ENCODE data around the gene NHERF2. TPM values are rescaled to one million over a fixed set of nuclear protein-coding genes. Genes with fewer than 3 reads are reported as not detected.

NHERF2 gene
- total and polyA plus RNA-seq, 2 donors = 25.9 to 111 TPM

GRCh38 chr16:2053897-2054296 lies 27.2 kb downstream of the NHERF2 start:
- no peak for DNase-seq (ENCODE audit: extremely low spot score)
- WGBS = 96% methylated on average over 17 of the region's 17 CpGs
- peaks cover 2% of the 10 kb centered on the region for H3K36me3 ChIP-seq (ENCODE audit: insufficient read depth)

GRCh38 chr16:2054543-2055245 lies 28.0 kb downstream of the NHERF2 start:
- Histone ChIP-seq H3K36me3 (ENCODE audit: insufficient read depth) (peaks cover 2% of the 10 kb centered on the region), H3K4me3 (ENCODE audit: low read depth, low read length) (no peak overlapping the region), H3K27ac (ENCODE audit: low read depth) (no peak overlapping the region), H3K4me1 (ENCODE audit: insufficient read depth) (no peaks in the 10 kb centered on the region)
- no peak for DNase-seq (ENCODE audit: extremely low spot score)
- 85% methylated on average over 29 of the region's 29 CpGs for WGBS

More at GRCh38 chr16:2053897-2054296, 27.2 kb downstream of the NHERF2 start:
- Histone ChIP-seq H3K4me1 (ENCODE audit: insufficient read depth) (no peaks in the 10 kb centered on the region), H3K4me3 (ENCODE audit: low read depth, low read length) (no peak overlapping the region), H3K27ac (ENCODE audit: low read depth) (no peak overlapping the region)

GRCh38 chr16:2056077-2056476 lies 29.4 kb downstream of the NHERF2 start:
- WGBS = 67% methylated on average over 15 of the region's 15 CpGs
- H3K36me3 ChIP-seq (ENCODE audit: insufficient read depth) = peaks cover 5% of the 10 kb centered on the region

DNA sequence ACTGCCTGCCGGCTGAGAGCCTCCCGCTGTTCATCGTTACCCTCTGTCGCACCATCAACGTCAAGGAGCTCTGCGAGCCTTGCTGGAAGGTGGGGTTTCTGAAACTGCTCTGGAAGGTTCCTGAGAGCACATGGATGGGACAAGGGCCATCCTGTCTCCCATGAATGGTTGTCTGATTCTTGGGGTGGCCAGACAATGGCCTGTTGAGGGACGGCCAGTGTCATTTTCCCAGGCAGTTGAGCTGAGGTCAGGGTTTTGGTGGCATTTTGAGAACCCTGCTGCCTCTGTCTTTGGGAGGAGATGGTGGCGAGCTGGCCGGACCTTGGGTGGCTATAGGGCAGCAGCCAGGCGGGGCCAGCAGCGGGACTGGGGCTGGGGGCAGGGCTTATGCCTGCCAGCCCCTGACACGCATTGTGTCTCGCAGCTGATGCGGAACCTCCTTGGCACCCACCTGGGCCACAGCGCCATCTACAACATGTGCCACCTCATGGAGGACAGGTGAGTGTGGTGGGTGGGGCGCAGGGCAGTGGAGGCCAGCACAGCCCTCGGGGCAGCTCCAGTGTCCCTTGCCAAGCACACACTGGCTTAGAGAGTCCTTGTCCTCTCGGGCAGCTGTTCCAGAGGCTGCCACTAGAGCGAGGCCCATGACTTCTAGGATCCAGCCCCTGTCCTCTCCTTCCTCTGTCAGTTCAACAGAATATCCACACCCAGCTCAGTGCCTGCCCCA lies 30.1 kb downstream of the NHERF2 start:
- 87% methylated on average over 19 of the region's 19 CpGs for WGBS
- Histone ChIP-seq H3K4me1 (ENCODE audit: insufficient read depth) (no peaks in the 10 kb centered on the region), H3K27ac (ENCODE audit: low read depth) (no peak overlapping the region)

More at GRCh38 chr16:2056077-2056476, 29.4 kb downstream of the NHERF2 start:
- H3K27ac ChIP-seq (ENCODE audit: low read depth) = no peak overlapping the region
- H3K4me3 ChIP-seq (ENCODE audit: low read depth, low read length) = no peak overlapping the region
- H3K4me1 ChIP-seq (ENCODE audit: insufficient read depth) = no peaks in the 10 kb centered on the region
- no peak for DNase-seq (ENCODE audit: extremely low spot score)

DNA sequence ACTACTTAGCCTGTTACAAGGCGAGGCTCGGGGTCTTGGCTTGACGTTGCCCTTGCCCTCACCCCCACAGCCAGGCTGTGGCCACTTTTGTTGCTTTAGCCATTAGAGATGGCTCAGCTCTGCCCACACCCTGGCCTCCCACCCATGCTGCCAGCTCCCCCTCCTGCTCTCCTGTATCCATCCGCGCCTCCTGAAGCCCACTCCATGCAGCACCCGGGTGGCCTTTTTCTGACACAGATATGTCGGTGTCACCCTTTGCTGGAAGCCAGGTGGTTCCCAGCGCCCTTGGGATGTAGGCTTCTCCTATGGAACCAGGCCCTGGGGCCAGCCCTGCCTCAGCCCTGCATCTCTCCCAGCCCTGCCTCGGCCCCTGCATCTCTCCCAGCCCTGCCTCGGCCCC lies 30.7 kb downstream of the NHERF2 start:
- no peak for DNase-seq (ENCODE audit: extremely low spot score)
- Histone ChIP-seq H3K4me3 (ENCODE audit: low read depth, low read length) (no peak overlapping the region), H3K27ac (ENCODE audit: low read depth) (no peak overlapping the region), H3K4me1 (ENCODE audit: insufficient read depth) (no peaks in the 10 kb centered on the region), H3K36me3 (ENCODE audit: insufficient read depth) (peaks cover 5% of the 10 kb centered on the region)
- WGBS = 88% methylated on average over 10 of the region's 10 CpGs

More for the DNA sequence above, 30.1 kb downstream of the NHERF2 start:
- DNase-seq (ENCODE audit: extremely low spot score) = no peak
- no peak overlapping the region for H3K4me3 ChIP-seq (ENCODE audit: low read depth, low read length)
- peaks cover 5% of the 10 kb centered on the region for H3K36me3 ChIP-seq (ENCODE audit: insufficient read depth)

DNA sequence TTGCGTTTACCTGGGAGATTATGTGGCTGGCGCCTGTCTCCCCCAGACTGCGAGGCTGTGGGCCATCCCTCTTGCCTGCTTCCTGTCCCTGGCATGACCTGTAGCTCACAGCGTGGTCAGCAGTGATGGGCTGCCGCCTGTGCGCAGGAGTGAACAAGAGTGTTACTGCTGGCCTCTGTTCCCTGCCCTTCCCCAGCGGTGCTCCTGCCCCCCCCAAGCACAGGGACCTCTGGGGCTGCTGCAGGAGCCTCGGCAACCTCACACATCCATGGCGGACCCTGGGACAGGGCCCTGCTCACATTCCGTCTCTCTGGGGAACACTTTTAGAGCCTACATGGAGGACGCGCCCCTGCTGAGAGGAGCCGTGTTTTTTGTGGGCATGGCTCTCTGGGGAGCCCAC lies 31.7 kb downstream of the NHERF2 start:
- H3K36me3 ChIP-seq (ENCODE audit: insufficient read depth) = peaks cover 5% of the 10 kb centered on the region
- WGBS = 84% methylated on average over 13 of the region's 13 CpGs
- no peak overlapping the region for H3K27ac ChIP-seq (ENCODE audit: low read depth)
- no peaks in the 10 kb centered on the region for H3K4me1 ChIP-seq (ENCODE audit: insufficient read depth)
- H3K4me3 ChIP-seq (ENCODE audit: low read depth, low read length) = no peak overlapping the region
- DNase-seq (ENCODE audit: extremely low spot score) = no peak

DNA sequence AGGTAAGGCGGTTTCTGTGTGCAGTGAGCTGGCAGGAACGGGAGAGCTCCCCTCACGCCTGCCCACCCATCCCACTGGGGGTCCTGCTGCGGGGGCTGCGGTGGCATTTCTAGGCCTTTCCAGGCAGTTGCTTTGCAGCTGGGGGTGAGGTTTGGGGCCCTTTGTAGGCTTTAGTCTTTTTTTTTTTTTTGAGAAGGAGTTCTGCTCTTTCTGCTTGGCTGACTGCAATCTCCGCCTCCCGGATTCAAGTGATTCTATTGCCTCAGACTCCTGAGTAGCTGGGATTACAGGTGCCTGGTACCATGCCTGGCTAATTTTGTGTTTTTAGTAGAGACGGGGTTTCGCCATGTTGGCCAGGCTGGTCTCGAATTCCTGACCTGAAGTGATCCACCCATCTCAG lies 32.2 kb downstream of the NHERF2 start:
- Histone ChIP-seq H3K27ac (ENCODE audit: low read depth) (no peak overlapping the region), H3K4me3 (ENCODE audit: low read depth, low read length) (no peak overlapping the region), H3K4me1 (ENCODE audit: insufficient read depth) (no peaks in the 10 kb centered on the region), H3K36me3 (ENCODE audit: insufficient read depth) (peaks cover 6% of the 10 kb centered on the region)
- DNase-seq (ENCODE audit: extremely low spot score) = no peak
- 96% methylated on average over 10 of the region's 10 CpGs for WGBS

DNA sequence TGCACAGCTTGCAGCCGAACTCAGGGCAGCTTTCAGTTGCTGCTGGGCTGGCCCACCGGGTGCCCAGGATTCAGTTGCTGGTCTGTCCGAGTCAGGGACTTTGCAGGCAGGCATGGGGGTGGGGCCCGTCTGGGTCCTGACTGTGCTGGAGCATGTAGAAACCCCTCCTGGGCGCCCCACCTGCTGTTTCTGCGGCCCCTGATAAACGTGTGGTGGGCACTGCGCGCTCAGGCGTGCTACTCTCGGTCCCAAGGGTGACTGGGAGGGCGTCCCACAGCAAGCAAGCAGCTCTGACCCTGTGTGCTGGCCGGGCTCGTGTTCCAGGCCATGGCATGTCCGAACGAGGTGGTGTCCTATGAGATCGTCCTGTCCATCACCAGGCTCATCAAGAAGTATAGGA lies 33.6 kb downstream of the NHERF2 start:
- no peak overlapping the region for H3K27ac ChIP-seq (ENCODE audit: low read depth)
- no peaks in the 10 kb centered on the region for H3K4me1 ChIP-seq (ENCODE audit: insufficient read depth)
- 88% methylated on average over 17 of the region's 17 CpGs for WGBS
- no peak overlapping the region for H3K4me3 ChIP-seq (ENCODE audit: low read depth, low read length)
- no peak for DNase-seq (ENCODE audit: extremely low spot score)
- H3K36me3 ChIP-seq (ENCODE audit: insufficient read depth) = peaks cover 9% of the 10 kb centered on the region

DNA sequence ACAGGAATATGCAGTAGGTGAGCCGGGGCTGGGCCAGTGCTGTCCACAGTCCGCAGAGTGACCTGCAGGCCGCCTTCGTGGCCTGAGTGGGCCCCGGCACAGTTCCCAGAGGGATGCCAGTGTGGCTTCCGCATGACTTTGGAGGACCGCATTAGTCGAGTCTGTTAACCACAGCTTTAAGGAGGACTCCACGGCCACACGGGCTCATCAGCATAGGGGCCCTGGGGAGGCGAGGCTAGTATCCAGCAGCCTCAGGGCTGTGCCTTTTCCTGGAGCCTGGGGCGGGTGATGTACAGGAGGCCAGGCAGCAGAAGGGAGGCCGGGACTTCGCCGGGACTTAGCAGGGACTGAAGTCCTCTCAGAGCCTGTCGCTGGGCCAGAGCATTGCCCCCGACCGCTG lies 34.3 kb downstream of the NHERF2 start:
- Histone ChIP-seq H3K4me3 (ENCODE audit: low read depth, low read length) (no peak overlapping the region), H3K4me1 (ENCODE audit: insufficient read depth) (no peaks in the 10 kb centered on the region), H3K27ac (ENCODE audit: low read depth) (no peak overlapping the region), H3K36me3 (ENCODE audit: insufficient read depth) (peaks cover 9% of the 10 kb centered on the region)
- DNase-seq (ENCODE audit: extremely low spot score) = no peak
- WGBS = 95% methylated on average over 18 of the region's 18 CpGs

DNA sequence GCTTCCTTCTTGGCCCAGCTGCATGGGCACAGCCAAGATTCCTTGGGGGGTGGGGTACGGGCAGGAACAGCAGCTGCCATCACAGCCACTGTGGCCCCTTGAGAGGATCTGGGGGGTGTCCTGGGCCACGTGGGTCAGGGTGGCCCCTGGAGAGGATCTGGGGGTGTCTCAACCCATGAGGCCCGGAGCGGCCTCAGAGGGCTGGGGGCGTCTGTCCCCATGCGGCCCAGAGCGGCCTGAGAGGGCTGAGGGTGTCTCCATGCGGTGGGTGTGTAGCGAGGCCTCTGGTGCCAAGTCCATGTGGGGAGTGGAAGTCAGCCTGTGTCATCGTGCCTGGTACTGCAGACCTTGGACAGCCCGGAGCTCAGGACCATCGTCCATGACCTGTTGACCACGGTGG lies 34.8 kb downstream of the NHERF2 start:
- no peaks in the 10 kb centered on the region for H3K4me1 ChIP-seq (ENCODE audit: insufficient read depth)
- no peak overlapping the region for H3K4me3 ChIP-seq (ENCODE audit: low read depth, low read length)
- H3K36me3 ChIP-seq (ENCODE audit: insufficient read depth) = peaks cover 9% of the 10 kb centered on the region
- 93% methylated on average over 13 of the region's 13 CpGs for WGBS
- no peak for DNase-seq (ENCODE audit: extremely low spot score)
- H3K27ac ChIP-seq (ENCODE audit: low read depth) = no peak overlapping the region

DNA sequence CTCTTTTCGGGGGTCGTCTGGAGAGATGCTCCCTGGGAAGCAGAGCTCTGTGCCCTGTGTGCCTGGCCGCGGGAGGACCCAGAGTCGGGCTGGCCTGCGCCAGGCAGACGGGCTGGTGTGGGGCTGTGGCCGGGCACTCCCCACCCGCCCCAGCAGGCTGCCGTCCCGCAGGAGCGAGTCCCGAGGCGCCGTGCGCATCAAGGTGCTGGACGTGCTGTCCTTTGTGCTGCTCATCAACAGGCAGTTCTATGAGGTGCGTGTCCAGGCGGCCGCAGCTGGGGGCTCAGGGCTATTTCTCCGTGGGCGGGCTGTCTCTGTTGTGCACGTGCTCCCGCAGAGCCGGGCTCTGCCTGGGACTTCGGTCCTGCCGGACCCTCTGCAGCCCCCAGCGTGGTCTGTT lies 36.1 kb downstream of the NHERF2 start:
- Histone ChIP-seq H3K4me3 (ENCODE audit: low read depth, low read length) (no peak overlapping the region), H3K36me3 (ENCODE audit: insufficient read depth) (peaks cover 9% of the 10 kb centered on the region), H3K27ac (ENCODE audit: low read depth) (no peak overlapping the region), H3K4me1 (ENCODE audit: insufficient read depth) (no peaks in the 10 kb centered on the region)
- 94% methylated on average over 28 of the region's 28 CpGs for WGBS
- no peak for DNase-seq (ENCODE audit: extremely low spot score)

DNA sequence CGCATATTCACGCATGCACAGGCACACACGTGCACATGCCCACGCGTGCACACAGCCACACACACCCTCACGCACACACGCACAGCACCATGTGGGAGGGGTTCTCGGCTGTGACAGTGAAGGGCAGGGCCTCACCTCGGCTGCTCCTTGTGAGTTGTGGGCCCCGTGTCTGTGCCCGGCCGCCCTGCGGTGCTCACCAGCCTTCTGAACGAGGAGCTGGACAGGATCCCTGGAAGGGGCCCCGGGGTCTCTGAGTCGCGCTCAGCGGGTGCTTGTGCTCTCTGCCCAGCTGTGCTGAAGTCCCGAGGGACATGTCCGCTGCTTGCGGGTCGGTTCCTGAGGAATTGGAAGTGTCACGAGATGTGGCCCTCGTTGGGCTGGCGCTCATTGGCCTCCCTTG lies 37.2 kb downstream of the NHERF2 start:
- Histone ChIP-seq H3K4me3 (ENCODE audit: low read depth, low read length) (no peak overlapping the region), H3K4me1 (ENCODE audit: insufficient read depth) (no peaks in the 10 kb centered on the region), H3K27ac (ENCODE audit: low read depth) (no peak overlapping the region), H3K36me3 (ENCODE audit: insufficient read depth) (peaks cover 9% of the 10 kb centered on the region)
- DNase-seq (ENCODE audit: extremely low spot score) = no peak
- WGBS = 93% methylated on average over 25 of the region's 25 CpGs

- DNase-seq (ENCODE audit: extremely low spot score) = no peak
- Histone ChIP-seq H3K36me3 (ENCODE audit: insufficient read depth) (peaks cover 9% of the 10 kb centered on the region), H3K27ac (ENCODE audit: low read depth) (no peak overlapping the region), H3K4me3 (ENCODE audit: low read depth, low read length) (no peak overlapping the region), H3K4me1 (ENCODE audit: insufficient read depth) (no peaks in the 10 kb centered on the region)
- 91% methylated on average over 16 of the region's 16 CpGs for WGBS
These were observed 37.8 kb downstream of the NHERF2 start for GRCh38 chr16:2064368-2064945.

DNA sequence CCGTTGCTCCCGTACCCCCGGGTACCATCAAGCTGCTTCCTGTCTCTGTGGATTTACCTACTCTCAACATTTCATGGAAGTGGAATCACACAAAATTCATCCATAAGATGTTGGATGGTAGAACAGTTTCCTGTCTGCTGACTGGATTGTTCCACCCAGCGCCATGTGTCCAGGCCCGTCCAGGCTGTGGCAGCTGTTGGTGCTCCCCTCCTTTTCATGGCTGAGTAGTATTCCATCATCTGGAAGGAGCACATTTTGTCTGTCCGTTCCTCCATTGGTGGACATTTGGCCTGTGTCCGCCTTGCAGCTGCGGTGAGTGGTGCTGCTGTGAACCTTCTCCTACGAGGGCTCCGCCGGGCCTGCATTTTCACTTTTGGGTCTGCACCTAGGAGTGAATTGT lies 39.4 kb downstream of the NHERF2 start:
- WGBS = 97% methylated on average over 11 of the region's 11 CpGs
- DNase-seq (ENCODE audit: extremely low spot score) = no peak
- H3K4me3 ChIP-seq (ENCODE audit: low read depth, low read length) = no peak overlapping the region
- H3K4me1 ChIP-seq (ENCODE audit: insufficient read depth) = no peaks in the 10 kb centered on the region
- H3K27ac ChIP-seq (ENCODE audit: low read depth) = no peak overlapping the region
- H3K36me3 ChIP-seq (ENCODE audit: insufficient read depth) = peaks cover 6% of the 10 kb centered on the region
